ENCODE data around the gene SFTPA2.
"Not testable (repeated sequence)": the region's sequence is repeated elsewhere in the genome, so short reads cannot be mapped to it uniquely, and the experiment has no call there.

GRCh38 chr10:79517567-79517966 is 42.6 kb downstream of the SFTPA2 start:
- not testable (repeated sequence) for TF ChIP-seq IRF2 (CRISPR knock-in tag; IDR thresholded peaks at IDR 0.05; ENCODE audit: borderline replicate concordance, low read depth); USF2 (CRISPR knock-in tag; IDR thresholded peaks at IDR 0.05); ETV6 (CRISPR knock-in tag; IDR thresholded peaks at IDR 0.05); CTCF (IDR thresholded peaks at IDR 0.05); MAX (CRISPR knock-in tag; IDR thresholded peaks at IDR 0.05); ESRRA (CRISPR knock-in tag; IDR thresholded peaks at IDR 0.05; ENCODE audit: borderline replicate concordance); ZNF263 (CRISPR knock-in tag; IDR thresholded peaks at IDR 0.05; ENCODE audit: low read depth); ARID4B (CRISPR knock-in tag; IDR thresholded peaks at IDR 0.05; ENCODE audit: borderline replicate concordance); E2F4 (CRISPR knock-in tag; IDR thresholded peaks at IDR 0.05; ENCODE audit: borderline replicate concordance, low read depth); ZNF121 (CRISPR knock-in tag; IDR thresholded peaks at IDR 0.05)
